NCI-H2196 (cell line): ENCODE data around the gene NOC4L.

ENCODE experiments used
- DNase-seq: peaks from one replicate; lab custom pipeline; 2025; ENCODE audit not compliant: unreplicated experiment; lab: John Stamatoyannopoulos, UW

The NOC4L gene

GRCh38 chr12:132155771-132156572 is 11.7 kb downstream of the NOC4L start:
- DNase-seq = no peak

- no peak for DNase-seq
Measured at GRCh38 chr12:132156573-132157325, 12.5 kb downstream of the NOC4L start.

- DNase-seq = no peak
Measured at GRCh38 chr12:132157733-132158409, 13.6 kb downstream of the NOC4L start.

- no peak for DNase-seq
Measured at GRCh38 chr12:132158677-132159554, 14.7 kb downstream of the NOC4L start.

GRCh38 chr12:132159555-132160003 is 15.3 kb downstream of the NOC4L start:
- DNase-seq = no peak

GRCh38 chr12:132160016-132160415 is 15.8 kb downstream of the NOC4L start:
- no peak for DNase-seq

GRCh38 chr12:132160601-132161035 is 16.4 kb downstream of the NOC4L start:
- no peak for DNase-seq

GRCh38 chr12:132161036-132161781 is 17.0 kb downstream of the NOC4L start:
- DNase-seq = peak; percentile 34

- no peak for DNase-seq
Measured at GRCh38 chr12:132161796-132162507, 17.7 kb downstream of the NOC4L start.

GRCh38 chr12:132162508-132163031 is 18.3 kb downstream of the NOC4L start:
- DNase-seq = peak; percentile 69

GRCh38 chr12:132163041-132163910 is 19.0 kb downstream of the NOC4L start:
- DNase-seq = peak; percentile 73

GRCh38 chr12:132163911-132164288 is 19.6 kb downstream of the NOC4L start:
- DNase-seq = no peak

- no peak for DNase-seq
Measured at GRCh38 chr12:132164426-132164825, 20.2 kb downstream of the NOC4L start.

GRCh38 chr12:132165584-132165983 is 21.3 kb downstream of the NOC4L start:
- no peak for DNase-seq

- DNase-seq = no peak
Measured at GRCh38 chr12:132166093-132166492, 21.8 kb downstream of the NOC4L start.

- DNase-seq = no peak
Measured at GRCh38 chr12:132166801-132167591, 22.7 kb downstream of the NOC4L start.

- DNase-seq = no peak
Measured at GRCh38 chr12:132167611-132168310, 23.5 kb downstream of the NOC4L start.
